Peyer's patch (tissue), 4 donors: ENCODE results near the gene LENG9.
"Not testable (repeated sequence)": the region's sequence is repeated elsewhere in the genome, so short reads cannot be mapped to it uniquely, and the experiment has no call there.

Experiments
- CTCF ChIP-seq, 6 experiments: fragments of 450-650 bp in 4 of 6; fragments of 200-600 bp in 2 of 6; sonication (generic) in 1 of 6; IDR thresholded peaks; one replicate each; pipeline ENCODE4 v1.5.1; 2017 to 2019; ENCODE audit warnings: antibody characterized with exemption in 6 of 6, mild to moderate bottlenecking in 3 of 6, moderate library complexity in 1 of 6
- POLR2A ChIP-seq, 2 donors: fragments of 450-650 bp; IDR thresholded peaks; one replicate each; pipeline ENCODE4 v1.5.1; 2017; ENCODE audit warnings: antibody characterized with exemption in 2 of 2, mild to moderate bottlenecking in 2 of 2, moderate library complexity in 2 of 2

- not testable (repeated sequence) for TF ChIP-seq POLR2A, CTCF (IDR thresholded peaks at IDR 0.05)
These were observed 44.9 kb upstream of the LENG9 start for GRCh38 chr19:54508487-54508886.
